Measurements from ENCODE around the gene NUDT12. TPM values are rescaled to one million over a fixed set of nuclear protein-coding genes. Genes with fewer than 3 reads are reported as not detected.

Gene NUDT12
- total and polyA plus RNA-seq, 2 of the 13 experiments (the other 11 are each of a cell fraction or from before 2014, with no cell fraction given) = 2.3 to 5.4 TPM

- Histone ChIP-seq H3K4me1 (ENCODE audit: insufficient read depth, low read length) (no peaks in the 10 kb centered on the region), H3K4me3 (replicated peaks in 1 of 3; ENCODE audit: insufficient read depth in 1 of 3, low read depth in 2 of 3, low read length in 3 of 3) (no peak overlapping the region), H3K79me2 (ENCODE audit: insufficient read depth, low read length) (no peaks in the 10 kb centered on the region), H3K27me3 (ENCODE audit: control insufficient read depth in 1 of 2, insufficient read depth in 2 of 2, low read length in 2 of 2) (no peaks in the 10 kb centered on the region), H3K4me2 (ENCODE audit: low read depth, low read length) (no peak overlapping the region), H3K9me3 (ENCODE audit: low read length) (no peaks in the 10 kb centered on the region), H3K9ac (ENCODE audit: insufficient read depth, low read depth, low read length) (no peak overlapping the region), H3K36me3 (replicated peaks in 1 of 2; ENCODE audit: control insufficient read depth in 1 of 2, insufficient read depth in 2 of 2, low read length in 2 of 2) (no peaks in the 10 kb centered on the region), H2AFZ (ENCODE audit: low read length) (no peak overlapping the region), H4K20me1 (ENCODE audit: insufficient read depth, low read length) (no peaks in the 10 kb centered on the region), H3K27ac (ENCODE audit: extremely low read length, insufficient read depth, low read length) (no peak overlapping the region)
- ChIA-PET CTCF (ENCODE audit: low intra/inter-chr PET ratio, low total read pairs) (no interaction called here), POLR2A (no interaction called here)
- in situ Hi-C loops (cut with HindIII; ENCODE audit: extremely low pct_ligation_motif_present, low pct_unique_long_range_greater_than_20kb) (no loop called here), intact Hi-C loops (cut with micrococcal nuclease; ENCODE audit: unreplicated experiment) (no loop called here)
- DNase-seq (ENCODE audit: low spot score) (no peak), ATAC-seq (no peak), FAIRE-seq (no peak)
- no TSS peak for BruUV-seq (replicated peaks)
- 45% methylated on average over 5 of the region's 5 CpGs for WGBS (ENCODE audit: low lambda C conversion rate)
- no peak for TF ChIP-seq ZNF615 (CRISPR knock-in tag; IDR thresholded peaks at IDR 0.05; ENCODE audit: borderline replicate concordance)
- no peak for TF ChIP-seq MBD4 (IDR thresholded peaks at IDR 0.05; ENCODE audit: borderline replicate concordance, low read length)
- no peak for TF ChIP-seq WIZ (CRISPR knock-in tag; IDR thresholded peaks at IDR 0.05)
- no peak for TF ChIP-seq EHMT2 (IDR thresholded peaks at IDR 0.05; ENCODE audit: borderline replicate concordance, low read depth, low read length)
- no peak for TF ChIP-seq SNAPC4 (CRISPR knock-in tag; IDR thresholded peaks at IDR 0.05)
- TF ChIP-seq SP4 (CRISPR knock-in tag; IDR thresholded peaks at IDR 0.05) = no peak
- TF ChIP-seq BCL6 (CRISPR knock-in tag; IDR thresholded peaks at IDR 0.05) = no peak
- no peak for TF ChIP-seq ZNF329 (CRISPR knock-in tag; IDR thresholded peaks at IDR 0.05; ENCODE audit: low read depth)
- no peak for TF ChIP-seq NFYC (CRISPR knock-in tag; IDR thresholded peaks at IDR 0.05)
These were observed 9.9 kb upstream of the NUDT12 start for GRCh38 chr5:103572454-103572853.
